DMS 273 (cell line): ENCODE measurements around the gene CMTM7.
A peak's percentile ranks its signal among the peaks of the same experiment; 100 is the strongest.
"Not testable (repeated sequence)": the region's sequence is repeated elsewhere in the genome, so short reads cannot be mapped to it uniquely, and the experiment has no call there.

Source experiments
- DNase-seq: peaks from one replicate; lab custom pipeline; 2025; ENCODE audit not compliant: unreplicated experiment; lab: John Stamatoyannopoulos, UW

Gene CMTM7

GRCh38 chr3:32456429-32457130 is 64.9 kb downstream of the CMTM7 start:
- no peak for DNase-seq

GRCh38 chr3:32457971-32458471 is 66.4 kb downstream of the CMTM7 start:
- DNase-seq: no peak

- DNase-seq: peak; percentile 23
These were observed 67.8 kb downstream of the CMTM7 start for GRCh38 chr3:32459450-32459849.

- peak; percentile 51 for DNase-seq
These were observed 68.5 kb downstream of the CMTM7 start for GRCh38 chr3:32460031-32460749.

- DNase-seq: not testable (repeated sequence)
These were observed 69.3 kb downstream of the CMTM7 start for GRCh38 chr3:32460817-32461496.

GRCh38 chr3:32462191-32462986 is 70.7 kb downstream of the CMTM7 start:
- DNase-seq: not testable (repeated sequence)

GRCh38 chr3:32463415-32463814 is 71.8 kb downstream of the CMTM7 start:
- DNase-seq: not testable (repeated sequence)

GRCh38 chr3:32464726-32465125 is 73.1 kb downstream of the CMTM7 start:
- DNase-seq: not testable (repeated sequence)

- DNase-seq: not testable (repeated sequence)
These were observed 75.2 kb downstream of the CMTM7 start for GRCh38 chr3:32466808-32467207.

GRCh38 chr3:32467333-32468070 is 75.8 kb downstream of the CMTM7 start:
- DNase-seq: peak; percentile 86

GRCh38 chr3:32469151-32469874 is 77.7 kb downstream of the CMTM7 start:
- no peak for DNase-seq

GRCh38 chr3:32470362-32470761 is 78.7 kb downstream of the CMTM7 start:
- DNase-seq: no peak

- no peak for DNase-seq
These were observed 79.6 kb downstream of the CMTM7 start for GRCh38 chr3:32471246-32471645.

GRCh38 chr3:32472151-32472550 is 80.5 kb downstream of the CMTM7 start:
- not testable (repeated sequence) for DNase-seq

GRCh38 chr3:32474201-32474600 is 82.5 kb downstream of the CMTM7 start:
- no peak for DNase-seq

GRCh38 chr3:32480604-32481003 is 89.0 kb downstream of the CMTM7 start:
- DNase-seq: no peak

GRCh38 chr3:32481791-32482631 is 90.4 kb downstream of the CMTM7 start:
- no peak for DNase-seq

- DNase-seq: no peak
These were observed 91.0 kb downstream of the CMTM7 start for GRCh38 chr3:32482693-32483092.

GRCh38 chr3:32483772-32484171 is 92.1 kb downstream of the CMTM7 start:
- DNase-seq: no peak
